Activated CD8-positive, alpha-beta memory T cell treated with anti-CD3 and anti-CD28 coated beads for 1 hour (primary cell): ENCODE measurements around the gene RMC1.
"Not testable (repeated sequence)": the region's sequence is repeated elsewhere in the genome, so short reads cannot be mapped to it uniquely, and the experiment has no call there.

ENCODE experiments used
- DNase-seq, 2 donors: peaks; one replicate each; pipeline ENCODE4 v3.0.0-alpha.2; 2020; ENCODE audit warnings: low read depth in 1 of 2; ENCODE audit errors: extremely low read depth in 1 of 2

The RMC1 gene

DNA sequence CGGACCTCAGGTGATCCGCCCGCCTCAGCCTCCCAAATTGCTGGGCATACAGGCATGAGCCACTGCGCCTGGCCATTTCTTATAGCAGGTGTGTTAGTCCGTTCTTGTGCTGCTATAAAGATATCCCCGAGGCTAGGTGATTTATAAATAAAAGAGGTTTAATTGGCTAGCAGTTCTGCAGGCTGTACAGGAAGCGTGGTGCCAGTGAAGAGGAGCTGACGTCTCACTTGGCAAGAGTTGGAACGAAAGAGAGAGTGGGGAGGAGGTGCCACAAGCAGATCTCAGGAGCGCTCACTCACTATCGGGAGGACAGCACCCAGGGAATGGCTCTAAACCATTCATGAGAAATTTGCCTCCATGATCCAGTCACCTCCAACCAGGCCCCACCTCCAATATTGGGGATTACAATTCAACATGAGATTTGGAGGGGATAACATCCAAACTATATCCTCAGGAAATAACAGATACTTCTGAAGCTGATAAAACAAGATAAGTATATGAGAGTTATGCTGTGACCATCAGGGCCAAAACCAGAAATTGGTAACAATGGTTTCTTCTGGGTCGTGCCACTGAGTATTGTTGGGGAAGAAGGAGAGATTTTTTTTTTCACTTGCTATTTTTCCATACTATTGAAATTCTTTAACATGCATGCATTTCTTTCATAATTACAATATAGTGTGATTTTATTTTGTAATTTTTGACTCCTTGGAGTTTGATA is 7.4 kb upstream of the RMC1 start:
- DNase-seq: no peak

DNA sequence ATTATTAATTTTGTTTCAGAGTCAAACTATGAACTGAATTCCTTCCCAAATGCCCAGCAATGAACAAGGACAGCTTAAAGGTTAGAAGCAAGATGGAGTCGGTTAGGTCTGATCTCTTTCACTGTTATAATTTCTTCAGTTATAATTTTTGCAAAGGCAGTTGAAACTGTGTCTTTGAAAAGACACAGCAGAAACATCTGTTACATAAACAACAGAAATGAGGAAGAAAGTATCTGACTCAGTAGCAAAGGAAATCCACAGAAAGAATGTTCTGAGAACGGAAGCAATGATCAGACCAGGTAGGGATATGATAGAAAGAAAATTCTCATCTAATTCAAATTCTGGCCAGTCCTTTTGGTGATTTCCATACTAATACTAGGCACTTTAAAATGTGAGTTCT is 5.2 kb upstream of the RMC1 start:
- DNase-seq: no peak

DNA sequence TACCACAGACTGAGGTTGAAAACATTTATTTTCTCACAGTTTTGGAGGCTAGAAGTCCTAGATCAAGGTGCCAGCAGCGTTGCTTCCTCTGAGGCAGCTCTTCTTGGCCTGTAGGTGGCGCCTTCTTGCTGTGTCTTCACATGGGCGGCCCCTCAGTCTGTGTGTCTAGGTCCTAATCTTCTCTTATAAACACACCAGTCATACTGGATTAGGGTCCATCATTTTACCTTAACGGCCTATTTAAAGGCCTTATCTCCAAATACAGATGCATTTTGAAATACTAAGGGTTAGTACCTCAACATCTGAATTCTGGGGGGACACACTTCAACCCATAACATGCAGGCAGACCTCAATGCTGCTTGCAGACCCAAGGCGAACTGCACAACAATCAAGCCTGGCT is 4.4 kb upstream of the RMC1 start:
- peak; percentile 34 to 52 for DNase-seq

DNA sequence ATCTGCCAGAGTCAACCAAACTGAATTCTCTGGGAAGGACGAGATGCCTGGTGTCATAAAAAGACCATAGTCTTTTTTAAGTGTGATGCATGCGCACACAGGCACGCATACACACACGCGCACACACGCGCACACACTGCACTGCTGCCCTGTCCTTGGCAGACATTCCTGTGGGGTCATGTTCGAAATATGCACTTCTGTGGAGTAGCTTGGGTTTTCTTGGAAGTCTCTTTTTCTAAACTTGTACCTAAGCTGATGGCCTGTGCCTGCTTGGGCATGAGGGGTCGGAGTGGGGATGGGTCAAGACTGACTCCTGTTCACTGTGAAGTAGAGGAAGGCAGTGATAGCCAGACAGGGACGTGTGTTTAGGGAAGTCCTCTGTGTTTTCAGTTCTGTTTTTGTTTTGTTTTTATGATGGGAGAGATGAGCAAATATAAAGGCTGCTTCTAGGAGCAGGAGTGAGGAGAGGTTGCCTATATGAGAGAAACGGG is 4.0 kb upstream of the RMC1 start:
- DNase-seq: no peak

DNA sequence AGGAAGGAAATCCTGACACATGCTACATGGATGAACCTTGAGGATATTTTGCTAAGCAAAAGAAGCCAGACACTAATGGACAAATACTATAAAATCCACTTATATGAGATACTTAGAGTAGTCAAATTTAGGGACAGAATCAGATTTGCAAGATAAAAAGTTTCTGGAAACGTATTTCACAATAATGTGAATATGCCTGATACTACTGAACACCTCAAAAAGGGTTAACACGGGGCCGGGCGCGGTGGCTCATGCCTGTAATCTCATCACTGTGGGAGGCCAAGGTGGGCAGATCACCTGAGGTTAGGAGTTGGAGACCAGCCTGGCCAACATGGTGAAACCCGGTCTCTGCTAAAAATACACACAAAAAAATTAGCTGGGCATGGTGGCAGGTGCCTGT is 1.7 kb upstream of the RMC1 start:
- no peak for DNase-seq

DNA sequence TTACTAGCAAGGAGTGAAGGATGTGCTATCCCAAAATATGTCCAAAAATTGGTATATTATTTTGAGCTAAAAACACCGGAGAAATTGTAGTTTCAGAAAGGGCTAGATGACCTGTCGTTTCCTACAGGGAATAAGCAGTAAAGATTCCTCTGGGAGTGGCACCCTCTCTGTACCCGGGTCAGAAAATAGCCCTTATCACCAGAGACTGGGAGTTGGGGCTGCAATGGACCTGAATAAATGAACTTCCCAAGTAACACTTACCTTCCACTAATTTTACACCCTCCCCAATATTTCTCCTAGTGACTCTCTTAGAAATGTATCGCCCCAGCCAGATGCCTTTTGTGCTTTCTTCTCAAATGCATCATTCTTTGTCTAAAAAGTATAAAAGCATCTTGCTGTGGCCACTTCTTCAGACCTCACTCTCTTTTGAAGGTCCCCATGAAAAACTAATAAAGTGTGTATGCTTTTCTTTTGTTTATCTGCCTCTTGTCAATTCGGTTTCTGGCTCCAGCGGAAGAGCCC is 734 bp upstream of the RMC1 start:
- no peak for DNase-seq

DNA sequence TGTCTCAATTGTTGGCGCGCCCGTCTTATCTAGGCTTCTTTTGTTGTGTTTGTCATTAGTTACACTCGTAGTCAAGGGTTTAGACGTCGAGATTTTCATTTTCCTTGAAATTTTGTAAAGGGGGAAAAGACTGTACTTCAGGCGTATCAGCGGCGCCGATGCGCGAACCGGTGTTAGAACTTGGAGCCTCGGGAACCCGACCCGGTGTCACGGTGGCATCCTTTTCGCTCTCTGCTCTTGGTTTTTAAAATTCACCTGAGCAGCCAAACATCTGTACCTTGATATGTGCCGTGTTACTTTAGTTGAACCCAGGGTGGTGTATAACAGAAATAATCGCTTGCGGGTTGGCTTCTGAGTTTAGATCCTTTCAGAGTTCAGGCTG is 643 bp downstream of the RMC1 start:
- no peak for DNase-seq

DNA sequence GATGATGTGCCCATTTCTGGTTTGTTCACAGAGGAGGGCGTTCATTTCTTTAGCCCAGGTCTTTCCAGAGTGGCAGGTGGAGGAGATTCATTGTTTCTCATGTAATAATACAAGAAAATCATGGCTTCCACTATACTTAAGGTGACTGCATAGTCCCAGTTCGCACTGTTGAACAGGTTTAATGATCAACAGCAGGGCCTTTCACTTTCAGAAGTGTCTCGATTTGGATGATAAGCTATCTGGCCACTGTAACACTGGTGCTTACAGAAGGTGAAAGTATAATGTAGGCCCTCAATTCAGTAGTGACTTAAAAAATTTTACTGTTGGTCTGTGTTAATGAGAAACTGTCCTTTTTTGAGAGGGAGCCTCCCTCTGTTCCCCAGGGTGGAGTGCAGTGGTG is 1.4 kb downstream of the RMC1 start:
- DNase-seq: no peak

DNA sequence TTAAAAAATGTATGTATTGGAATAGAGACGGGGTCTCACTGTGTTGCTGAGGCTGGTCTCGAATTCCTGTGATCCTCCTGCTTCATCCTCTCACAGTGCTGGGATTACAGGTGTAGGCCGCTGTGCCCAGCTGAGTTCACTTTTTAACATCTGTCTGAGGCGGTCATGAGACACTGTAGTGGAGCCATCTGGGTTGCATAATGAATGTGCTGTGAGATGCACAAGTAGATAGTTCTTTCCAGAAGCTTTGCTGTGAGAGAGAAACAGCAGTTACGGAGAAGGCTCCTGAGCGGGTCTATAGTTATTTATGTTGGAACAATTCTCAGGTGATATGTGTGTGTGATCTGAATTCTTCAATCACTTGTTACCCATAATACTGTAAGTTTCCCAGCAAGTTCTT is 3.1 kb downstream of the RMC1 start:
- DNase-seq: no peak

DNA sequence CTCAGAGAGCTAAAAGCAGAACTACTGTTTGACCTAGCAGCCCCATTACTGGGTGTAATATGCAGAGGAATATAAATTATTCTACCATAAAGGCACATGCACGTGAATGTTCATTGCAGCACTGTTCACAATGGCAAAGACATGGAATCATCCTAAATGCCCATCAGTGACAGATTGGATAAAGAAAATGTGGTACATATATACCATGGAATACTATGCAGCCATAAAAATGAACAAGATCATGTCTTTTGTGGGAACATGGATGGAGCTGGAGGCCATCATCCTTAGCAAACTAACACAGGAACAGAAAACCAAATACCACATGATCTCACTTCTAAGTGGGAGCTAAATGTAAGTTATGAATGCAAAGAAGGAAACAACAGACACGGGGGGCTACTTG is 7.6 kb downstream of the RMC1 start:
- not testable (repeated sequence) for DNase-seq

DNA sequence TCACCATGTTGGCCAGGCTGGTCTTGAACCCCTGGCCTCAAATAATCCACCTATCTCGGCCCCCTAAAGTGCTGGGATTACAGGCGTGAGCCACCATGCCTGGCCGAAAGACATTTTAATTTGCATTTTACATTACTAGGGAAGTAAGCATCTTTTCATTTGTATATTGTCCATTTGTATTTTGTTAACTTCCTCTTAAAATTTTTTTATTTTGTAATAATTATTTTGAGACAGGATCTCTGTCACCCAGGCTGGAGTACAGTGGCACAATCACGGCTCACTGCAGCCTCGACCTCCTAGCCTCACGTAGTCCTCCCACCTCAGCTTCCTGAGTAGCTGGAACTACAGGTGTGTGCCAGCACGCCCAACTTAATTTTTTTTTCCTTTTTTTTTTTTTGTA is 8.9 kb downstream of the RMC1 start:
- DNase-seq: not testable (repeated sequence)

DNA sequence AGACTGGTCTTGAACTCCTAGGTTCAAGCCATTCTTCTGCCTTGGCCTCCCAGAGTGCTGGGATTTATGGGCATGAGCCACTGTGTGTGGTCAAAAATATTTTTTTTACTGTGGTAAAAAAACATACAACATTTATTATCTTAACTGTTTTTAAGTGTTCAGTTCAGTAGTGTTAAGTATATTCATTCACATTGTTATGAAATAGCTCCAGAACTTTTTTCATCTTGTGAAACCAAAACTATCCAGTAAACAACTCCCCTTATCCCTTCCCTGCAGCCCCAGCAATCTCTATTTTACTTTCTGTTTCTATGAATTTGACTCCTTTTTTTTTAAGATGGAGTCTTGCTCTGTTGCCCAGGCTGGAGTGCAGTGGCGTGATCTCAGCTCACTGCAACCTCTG is 9.3 kb downstream of the RMC1 start:
- no peak for DNase-seq

DNA sequence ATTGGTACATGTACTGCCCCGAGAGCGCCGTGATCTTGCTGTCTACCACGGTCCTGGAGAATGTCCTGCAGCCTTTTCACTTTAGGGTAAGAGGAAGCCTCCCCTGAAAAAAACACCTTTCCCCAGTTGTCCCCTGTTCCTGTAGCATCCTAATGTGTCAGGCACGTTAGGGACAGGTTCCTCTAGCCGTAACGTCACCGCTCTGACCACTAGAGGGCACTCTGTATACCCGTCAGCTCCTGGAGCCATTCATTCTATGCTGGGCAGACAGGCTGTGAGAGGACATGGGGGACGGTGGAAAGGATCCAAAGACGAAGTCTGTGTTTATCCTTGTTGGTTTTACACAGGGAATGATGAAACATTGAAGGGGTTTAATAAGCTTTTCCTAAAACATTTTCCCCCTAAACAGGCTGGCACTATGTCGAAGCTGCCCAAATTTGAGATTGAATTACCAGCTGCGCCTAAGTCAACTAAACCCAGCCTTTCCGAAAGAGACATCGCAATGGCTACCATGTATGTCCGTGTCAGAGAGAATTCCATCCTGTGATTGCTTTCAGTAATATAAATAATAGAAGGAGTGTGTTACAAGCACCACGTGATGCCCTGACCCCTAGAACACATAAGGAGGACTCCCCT is 12.7 kb downstream of the RMC1 start:
- DNase-seq: peak; percentile 38 to 56

DNA sequence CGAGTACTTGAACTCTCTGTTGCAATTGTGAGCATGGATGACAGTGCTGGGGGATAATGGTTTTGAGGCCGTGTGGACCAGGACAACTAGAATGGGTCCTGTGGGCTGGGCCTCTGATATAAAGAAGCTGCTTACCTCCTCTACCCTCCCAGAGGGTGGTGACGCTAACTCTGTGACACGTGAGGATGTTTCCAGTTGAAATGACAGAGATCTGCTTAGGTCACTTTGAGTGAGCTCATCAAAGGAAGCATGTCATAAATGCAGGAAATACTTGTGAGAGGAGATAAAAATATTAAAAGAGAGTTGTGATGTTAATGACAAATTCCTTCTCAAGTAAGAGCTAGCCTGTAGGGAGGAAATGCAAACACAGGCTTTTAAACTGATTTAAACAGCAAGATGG is 16.4 kb downstream of the RMC1 start:
- no peak for DNase-seq

DNA sequence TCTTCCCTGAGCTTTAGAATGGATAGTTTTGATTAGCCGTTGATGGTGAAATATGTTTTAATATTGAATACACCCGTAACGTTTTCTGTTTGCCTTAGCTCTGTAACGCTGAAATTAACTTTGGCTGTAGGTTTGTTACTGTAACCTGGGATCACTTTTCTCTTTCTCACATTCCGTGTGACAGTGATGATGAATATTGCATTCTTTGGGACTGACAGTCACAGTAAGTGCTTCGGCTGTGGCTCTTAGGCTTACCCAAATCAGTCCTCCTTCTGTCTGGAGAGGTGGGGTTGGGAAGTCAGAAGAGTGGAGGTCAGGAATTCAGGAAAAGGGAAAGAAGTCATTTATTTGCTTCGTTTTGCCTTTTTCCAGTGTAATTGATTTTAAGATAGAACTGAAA is 18.0 kb downstream of the RMC1 start:
- no peak for DNase-seq

DNA sequence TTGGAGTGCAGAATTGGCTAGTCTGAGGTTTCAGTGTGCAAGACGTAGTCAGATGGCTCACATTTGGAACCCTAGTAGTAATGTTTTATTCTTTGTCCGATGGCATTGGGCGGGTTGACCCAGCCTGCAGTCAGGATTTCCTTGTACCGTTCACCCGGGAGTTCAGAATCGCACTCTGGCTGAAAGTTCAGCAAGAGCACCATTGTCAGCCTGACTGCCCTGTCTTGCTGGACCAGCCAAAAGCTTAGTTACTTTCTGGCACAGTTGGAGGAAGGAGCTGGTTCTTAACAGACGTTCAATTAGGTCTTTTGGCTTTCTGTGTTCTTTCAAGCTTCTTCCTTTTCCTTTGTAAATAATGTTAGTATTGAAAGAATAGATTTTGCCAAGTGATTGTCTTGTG is 18.6 kb downstream of the RMC1 start:
- DNase-seq: no peak

DNA sequence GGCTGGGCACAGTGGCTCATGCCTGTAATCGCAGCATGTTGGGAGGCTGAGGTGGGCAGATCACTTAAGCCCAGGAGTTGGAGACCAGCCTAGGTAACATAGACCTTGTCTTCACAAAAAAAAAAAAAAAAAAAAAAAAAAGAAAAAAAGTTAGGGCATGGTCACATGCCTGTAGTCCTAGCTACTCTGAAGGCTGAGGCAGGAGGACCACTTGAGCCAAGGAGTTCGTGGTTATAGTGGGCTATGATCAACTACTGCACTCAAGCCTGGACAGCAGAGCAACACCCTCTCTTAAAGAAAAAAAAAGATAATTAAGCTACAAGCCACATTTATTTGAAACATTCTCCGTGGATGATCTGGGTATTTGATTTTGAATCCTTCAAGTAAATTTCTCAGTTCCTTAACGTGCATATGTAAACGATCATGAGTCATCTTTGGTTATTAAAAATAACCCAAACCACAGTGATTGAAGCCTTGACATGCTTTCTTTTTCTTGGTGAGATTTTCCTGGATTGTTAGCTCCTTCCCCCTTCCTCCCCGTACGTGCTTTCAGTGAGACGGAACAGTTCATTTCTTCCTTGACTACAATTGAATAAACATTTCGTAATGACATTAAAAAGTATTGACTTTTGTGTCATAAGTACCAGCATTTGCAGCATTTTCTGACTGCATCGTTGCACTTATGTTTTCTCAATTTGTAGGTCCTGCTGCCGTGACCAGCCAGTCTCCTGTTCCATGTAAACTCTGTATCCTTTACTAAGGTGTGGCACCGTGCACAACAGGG is 20.3 kb downstream of the RMC1 start:
- no peak for DNase-seq

DNA sequence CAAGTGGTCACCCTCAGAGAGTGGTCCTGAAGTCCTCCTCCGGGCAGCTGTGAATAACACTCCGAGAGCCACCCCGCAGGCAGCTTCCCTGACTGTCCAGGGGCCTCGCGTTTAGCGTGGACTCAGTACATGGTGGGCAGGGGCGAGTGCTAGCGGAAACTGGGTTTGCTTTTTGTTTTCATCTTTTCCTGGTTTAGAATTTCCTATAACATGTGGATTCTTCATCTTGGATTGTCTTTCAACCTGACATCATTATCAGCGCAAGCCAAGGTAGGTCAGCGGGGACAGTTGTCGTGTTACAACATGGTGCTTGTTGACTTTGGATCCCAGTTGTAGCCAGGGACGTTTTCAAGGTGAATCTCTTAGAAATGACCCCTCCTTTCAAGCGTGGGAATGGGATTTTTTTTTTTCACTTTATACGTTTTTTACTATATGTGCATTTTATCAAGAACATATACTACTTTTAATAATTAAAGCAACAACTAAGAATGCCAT is 20.9 kb downstream of the RMC1 start:
- no peak for DNase-seq

DNA sequence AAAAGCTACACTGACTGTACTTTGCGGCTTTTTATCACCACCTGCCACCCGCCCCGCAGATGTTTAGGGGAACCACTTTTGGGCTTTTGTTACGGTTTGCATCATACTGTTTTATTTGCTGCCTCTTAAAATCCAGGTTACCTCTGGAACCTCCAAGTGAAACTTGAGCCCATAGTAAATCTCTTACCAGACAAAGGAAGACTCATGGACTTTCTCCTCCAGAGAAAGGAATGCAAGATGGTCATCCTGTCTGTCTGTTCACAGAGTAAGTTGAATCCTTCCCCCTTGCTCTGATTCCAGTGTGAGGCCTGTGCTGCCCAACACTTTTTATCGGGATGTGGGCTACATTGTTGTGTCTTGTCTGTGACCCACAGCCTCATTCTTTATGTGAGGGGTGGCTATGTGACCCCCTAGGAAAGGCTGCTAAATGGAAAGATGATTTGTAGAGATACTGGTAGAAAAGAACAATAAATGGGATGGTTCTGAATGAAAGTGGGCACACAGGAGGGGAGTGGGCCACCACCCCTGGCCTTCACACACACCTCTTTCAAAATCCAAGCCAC is 23.3 kb downstream of the RMC1 start:
- DNase-seq: no peak

DNA sequence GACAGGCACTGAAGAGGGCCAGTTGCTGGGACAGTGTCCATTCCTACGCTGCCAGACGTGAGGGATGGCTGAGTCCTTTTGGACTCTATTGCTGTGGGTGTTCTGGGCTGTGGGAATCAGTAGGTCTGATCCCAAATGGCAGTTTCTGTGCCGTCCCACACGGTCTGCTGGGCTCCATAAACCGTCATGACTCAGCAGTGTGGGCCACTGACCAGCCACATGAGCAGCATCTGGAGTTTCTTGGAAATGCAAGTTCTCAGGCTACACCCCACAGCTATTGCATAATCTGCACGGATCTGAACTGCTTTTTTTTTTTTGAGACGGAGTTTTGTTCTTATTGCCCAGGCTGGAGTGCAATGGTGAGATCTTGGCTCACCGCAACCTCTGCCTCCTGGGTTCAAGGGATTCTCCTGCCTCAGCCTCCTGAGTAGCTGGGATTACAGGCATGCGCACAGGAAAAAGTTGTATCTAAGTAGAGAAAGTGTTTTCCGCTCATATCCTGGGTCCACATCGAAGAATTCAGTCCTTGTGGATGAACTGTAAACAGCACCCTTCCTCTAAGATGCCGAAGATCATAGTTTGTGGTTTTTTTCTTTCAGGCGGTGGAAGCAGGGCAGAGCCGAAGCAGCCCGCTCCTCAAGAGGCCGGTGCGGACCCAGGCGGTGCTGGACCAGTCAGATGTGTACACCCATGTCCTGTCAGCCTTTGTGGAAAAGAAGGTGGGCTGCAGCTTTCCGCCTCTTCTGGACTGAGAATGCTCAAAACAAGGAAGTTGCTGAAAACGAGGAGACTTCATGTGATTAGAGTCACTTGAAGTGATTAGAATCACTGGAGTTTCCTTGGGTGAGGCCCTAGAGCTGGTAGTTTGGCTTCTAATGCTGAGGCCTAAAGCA is 25.5 kb downstream of the RMC1 start:
- DNase-seq: no peak
